GM10266 (cell line): ENCODE measurements around the gene SAP130.

Experiments
- DNase-seq: peaks from one replicate; pipeline ENCODE4 v3.0.0; 2012; ENCODE audit errors: extremely low spot score
- CTCF ChIP-seq: IDR thresholded peaks from 2 replicates; pipeline ENCODE4 v1.5.1; 2012; ENCODE audit warnings: mild to moderate bottlenecking, low read depth; ENCODE audit not compliant: control insufficient read depth, insufficient read depth; ENCODE audit errors: missing control alignments

The SAP130 gene

GRCh38 chr2:127953849-127954248, 74.0 kb downstream of the SAP130 start:
- TF ChIP-seq CTCF: no peak
- no peak for DNase-seq

GRCh38 chr2:127953128-127953718, 74.6 kb downstream of the SAP130 start:
- no peak for TF ChIP-seq CTCF
- no peak for DNase-seq

- no peak for DNase-seq
- no peak for TF ChIP-seq CTCF
Measured at GRCh38 chr2:127951026-127951425, 76.8 kb downstream of the SAP130 start.

GRCh38 chr2:127950264-127950663, 77.6 kb downstream of the SAP130 start:
- no peak for TF ChIP-seq CTCF

GRCh38 chr2:127945281-127945680, 82.6 kb downstream of the SAP130 start:
- TF ChIP-seq CTCF: no peak

More at GRCh38 chr2:127950264-127950663, 77.6 kb downstream of the SAP130 start:
- DNase-seq: no peak

GRCh38 chr2:127943186-127943585, 84.7 kb downstream of the SAP130 start:
- no peak for DNase-seq
- no peak for TF ChIP-seq CTCF

More at GRCh38 chr2:127945281-127945680, 82.6 kb downstream of the SAP130 start:
- no peak for DNase-seq

GRCh38 chr2:127942002-127942401, 85.9 kb downstream of the SAP130 start:
- DNase-seq: no peak
- no peak for TF ChIP-seq CTCF
